HG03097 (cell line): ENCODE data around the gene ZBTB46.
"Not testable (repeated sequence)": the region's sequence is repeated elsewhere in the genome, so short reads cannot be mapped to it uniquely, and the experiment has no call there.

Experiments
- ATAC-seq: cut with Tn5 transposase; IDR thresholded peaks from one replicate; pipeline ENCODE4 v1.9.1; 2021; ENCODE audit not compliant: unreplicated experiment, low FRiP score

The ZBTB46 gene

DNA sequence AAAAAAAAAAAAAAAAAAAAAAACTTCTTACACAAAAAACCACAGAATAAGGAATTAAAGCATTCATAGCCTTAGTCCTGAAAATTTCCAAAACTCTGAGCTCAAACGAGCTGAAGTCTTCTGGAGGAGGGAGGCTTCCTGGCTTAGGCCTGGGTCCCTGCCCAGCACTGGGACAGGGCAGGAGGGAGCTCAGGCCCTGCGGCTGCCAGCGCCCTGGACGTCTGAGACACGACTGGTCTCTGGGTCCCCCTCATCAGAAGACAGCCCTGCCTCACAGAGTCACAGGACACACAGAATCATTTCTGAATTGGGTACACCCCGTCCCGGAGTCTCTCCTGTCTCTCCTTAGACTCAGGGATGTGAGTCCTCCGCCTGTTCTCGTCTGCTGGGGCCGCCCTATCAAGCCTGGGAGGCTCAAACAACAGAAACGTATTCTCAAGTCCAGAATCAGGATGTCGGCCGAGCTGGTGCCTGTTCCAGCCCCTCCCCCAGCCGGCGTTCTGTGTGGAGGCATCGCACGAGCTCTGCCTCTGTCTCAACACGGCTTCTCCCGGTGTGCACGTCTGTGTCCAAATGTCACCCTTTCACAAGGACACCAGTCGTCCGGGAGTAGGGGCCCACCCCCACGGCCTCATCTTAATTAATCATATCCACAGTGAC is 39.4 kb downstream of the ZBTB46 start:
- no peak for ATAC-seq

DNA sequence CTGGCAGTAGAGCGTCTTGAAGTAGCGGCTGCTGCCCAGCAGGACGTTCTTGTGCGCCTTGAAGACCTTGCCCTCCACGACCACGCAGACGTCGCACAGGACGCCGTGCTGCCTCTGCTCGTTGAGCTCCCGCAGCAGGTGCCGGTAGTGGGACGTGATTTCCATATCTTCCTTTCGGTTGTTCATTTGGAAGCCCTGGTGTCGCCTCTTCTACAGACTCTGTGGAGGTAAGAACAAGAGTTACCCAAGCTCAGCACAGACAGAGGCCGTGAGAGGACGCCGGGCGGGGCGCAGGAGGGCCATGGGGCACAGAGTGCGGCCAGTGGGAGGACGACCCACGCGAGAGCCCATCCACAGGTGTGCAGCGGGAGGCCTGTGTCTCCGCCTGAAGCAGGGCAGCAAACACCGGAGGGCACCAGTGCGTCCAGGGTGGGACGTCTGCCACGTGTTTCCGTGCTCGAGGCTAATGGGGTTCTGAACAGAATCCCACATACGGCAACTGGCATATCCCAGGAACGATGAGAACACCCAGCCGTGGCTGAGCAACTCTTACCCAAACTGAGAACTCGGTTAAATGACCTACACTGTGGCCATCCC is 40.4 kb downstream of the ZBTB46 start:
- ATAC-seq = no peak

GRCh38 chr20:63789836-63790571 is 41.1 kb downstream of the ZBTB46 start:
- no peak for ATAC-seq

GRCh38 chr20:63787749-63788148 is 43.3 kb downstream of the ZBTB46 start:
- no peak for ATAC-seq

- ATAC-seq = no peak
Observed at GRCh38 chr20:63787302-63787701, 43.8 kb downstream of the ZBTB46 start.

DNA sequence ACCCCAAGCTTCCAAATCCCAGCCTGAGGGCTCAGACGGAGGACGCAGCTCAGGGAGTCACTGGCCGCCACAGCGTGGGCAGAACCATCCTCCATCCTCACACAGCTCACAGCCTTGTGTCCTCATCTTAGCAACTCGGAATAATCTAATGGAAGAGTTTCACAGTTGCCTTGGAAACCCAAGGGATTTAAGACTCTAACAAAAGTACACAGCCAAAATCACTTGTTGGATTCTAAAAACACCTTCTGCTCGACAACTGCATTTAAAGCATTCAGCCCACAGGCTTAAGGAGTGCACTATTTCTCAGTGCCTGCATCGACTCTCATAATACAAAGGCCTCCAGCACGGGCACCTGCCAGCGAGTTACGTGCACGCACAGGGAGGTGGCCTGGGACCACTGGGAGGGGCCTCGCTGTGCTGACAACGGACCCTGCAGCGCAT is 45.4 kb downstream of the ZBTB46 start:
- no peak for ATAC-seq

DNA sequence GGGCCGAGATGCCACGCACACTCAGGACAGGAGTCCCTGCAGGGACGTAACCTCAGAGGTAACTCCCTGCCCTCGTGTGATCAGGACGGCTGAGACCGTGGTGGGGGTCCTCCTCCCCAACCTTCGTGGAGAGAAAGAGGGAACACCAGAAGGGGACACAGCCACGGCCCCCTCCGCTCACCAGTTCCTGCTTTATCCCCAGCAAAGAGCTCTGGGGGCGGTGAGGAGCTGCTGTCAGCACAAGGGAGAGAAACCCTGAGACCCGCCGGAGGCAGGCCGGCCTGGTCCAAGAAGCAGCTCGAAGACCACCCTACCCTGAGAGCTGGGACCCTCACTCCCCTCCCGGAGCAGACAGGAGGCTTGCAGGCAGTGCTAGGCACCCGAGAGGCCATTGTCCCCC is 47.1 kb downstream of the ZBTB46 start:
- ATAC-seq = no peak

DNA sequence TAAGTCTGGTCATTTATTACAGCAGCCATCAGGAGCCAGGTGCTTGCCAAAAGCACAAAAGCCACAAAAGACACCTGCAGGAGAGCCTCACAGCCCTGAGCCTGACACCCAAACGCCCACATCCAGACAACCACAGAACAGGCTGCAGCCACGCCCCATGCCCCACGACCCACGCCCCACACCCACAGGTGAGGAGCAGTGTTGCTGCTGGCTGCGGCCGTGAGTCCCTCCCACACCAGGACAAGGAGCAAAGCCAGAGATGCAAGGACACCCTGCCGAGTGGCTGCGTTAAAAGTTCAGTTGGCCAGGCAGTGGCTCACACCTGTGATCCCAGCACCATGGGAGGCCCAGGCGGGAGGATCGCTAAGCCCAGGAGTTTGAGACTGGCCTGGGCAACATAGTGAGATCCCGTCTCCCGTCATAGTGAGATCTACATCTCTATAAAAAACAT is 48.5 kb downstream of the ZBTB46 start:
- no peak for ATAC-seq

DNA sequence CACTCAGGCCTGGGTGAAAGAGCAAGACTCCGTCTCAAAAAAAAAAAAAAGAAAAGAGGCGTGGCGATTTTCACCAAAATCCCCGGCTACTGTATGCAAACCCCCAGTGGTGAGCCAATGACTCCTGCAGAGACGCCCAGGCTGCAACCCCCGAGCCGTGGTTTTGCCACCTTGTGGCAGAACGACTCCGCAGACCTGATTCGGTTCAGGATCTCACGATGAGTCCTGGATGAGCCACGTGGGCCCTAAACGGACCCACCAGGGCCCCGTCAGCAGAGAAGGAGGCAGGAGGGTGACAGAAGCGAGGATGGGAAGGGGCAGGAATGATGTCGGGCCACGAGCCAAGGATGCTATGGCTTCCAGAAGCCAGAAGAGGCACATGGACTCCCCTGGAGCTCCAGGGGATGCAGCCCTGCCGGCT is 49.0 kb downstream of the ZBTB46 start:
- no peak for ATAC-seq

DNA sequence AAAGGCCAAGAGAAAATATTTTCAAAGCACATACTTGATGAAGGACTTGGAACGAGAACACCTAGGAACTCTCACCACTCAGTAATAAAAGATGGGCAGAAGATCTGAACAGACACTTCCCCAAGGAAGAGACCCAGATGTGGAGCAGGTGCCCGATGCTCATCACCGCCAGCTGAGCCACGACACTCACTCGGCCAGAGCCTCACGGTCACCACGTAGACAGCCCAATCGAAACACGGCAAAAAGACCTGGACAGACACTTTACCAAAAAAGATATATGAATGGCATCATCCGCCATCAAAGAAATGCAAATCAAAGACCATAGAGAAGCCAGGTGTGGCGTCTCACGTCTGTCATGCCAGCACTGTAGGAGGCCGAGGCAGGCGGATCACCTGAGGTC is 49.9 kb downstream of the ZBTB46 start:
- no peak for ATAC-seq

DNA sequence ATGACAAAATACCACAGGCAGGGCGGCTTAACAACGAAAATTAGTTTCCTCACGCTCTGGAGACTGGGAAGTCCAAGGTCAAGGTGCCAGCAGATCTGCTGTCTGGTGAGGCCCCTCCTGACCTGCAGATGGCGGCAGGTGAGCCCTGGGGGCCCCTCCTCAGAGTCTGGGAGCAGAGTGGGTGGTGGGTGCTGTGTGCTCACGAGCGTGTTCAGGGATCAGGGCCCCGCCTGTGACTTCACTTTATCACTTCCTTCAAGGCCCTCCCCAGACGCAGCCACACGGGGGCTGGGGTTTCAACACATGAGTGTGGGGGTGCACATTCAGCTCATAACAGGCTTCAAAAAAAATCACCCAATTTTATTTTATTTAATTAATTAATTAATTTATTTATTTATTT is 52.2 kb downstream of the ZBTB46 start:
- no peak for ATAC-seq

- no peak for ATAC-seq
Observed at GRCh38 chr20:63778034-63778752, 52.9 kb downstream of the ZBTB46 start.

GRCh38 chr20:63777614-63778013 is 53.5 kb downstream of the ZBTB46 start:
- ATAC-seq = no peak

DNA sequence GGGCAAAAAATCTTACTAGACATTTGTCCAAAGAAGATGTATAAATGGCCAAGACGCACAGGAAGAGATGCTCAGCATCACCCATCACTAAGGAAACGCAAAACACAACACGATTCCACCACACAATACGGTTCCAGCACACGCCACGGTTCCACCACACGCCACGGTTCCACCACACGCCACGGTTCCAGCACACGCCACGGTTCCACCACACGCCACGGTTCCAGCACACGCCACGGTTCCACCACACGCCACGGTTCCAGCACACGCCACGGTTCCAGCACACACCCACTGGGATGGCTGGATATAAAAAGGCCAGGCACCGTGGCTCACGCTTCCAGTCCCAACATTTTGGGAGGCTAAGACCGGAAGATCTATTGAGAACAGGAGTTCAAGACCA is 54.2 kb downstream of the ZBTB46 start:
- ATAC-seq = not testable (repeated sequence)

- ATAC-seq = no peak
Observed at GRCh38 chr20:63775096-63775978, 55.7 kb downstream of the ZBTB46 start.

- no peak for ATAC-seq
Observed at GRCh38 chr20:63774306-63774705, 56.8 kb downstream of the ZBTB46 start.

DNA sequence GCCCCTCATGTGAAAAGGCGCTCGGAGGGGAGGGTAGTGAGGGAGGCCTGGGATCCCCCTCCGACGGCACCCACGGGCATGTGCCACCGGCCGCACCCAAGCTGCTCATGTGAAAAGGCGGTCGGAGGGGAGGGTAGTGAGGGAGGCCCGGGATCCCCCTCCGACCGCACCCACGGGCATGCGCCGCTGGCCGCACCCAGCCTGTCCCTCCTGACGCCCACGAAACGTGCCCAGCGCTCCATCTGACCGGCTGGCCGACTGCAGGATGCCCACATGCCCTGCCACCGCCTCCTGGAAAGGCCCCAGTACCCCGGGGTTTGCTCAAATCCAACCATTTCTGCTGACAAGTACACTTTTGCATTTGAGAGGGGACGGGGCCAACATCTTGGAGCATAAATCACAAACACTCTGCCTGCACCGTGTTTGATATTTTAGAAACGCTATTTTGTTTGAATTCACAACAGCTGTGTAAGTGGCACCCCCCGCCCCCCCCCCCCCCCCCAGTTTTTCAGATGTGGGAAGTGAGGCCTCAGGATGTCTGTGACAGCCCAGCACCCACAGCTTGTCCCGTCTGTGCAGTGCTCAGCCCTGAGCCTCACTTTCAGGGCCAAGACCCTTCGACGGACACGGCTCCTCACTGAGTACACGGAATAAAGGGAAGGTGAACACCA is 57.4 kb downstream of the ZBTB46 start:
- ATAC-seq = no peak

GRCh38 chr20:63772781-63773518 is 58.1 kb downstream of the ZBTB46 start:
- no peak for ATAC-seq
